Stimulated activated CD4-positive, alpha-beta T cell treated with anti-CD3 and anti-CD28 coated beads, Interleukin-1b, Interleukin-23, amount 100 ng/mL, for 24 hours (primary cell): ENCODE measurements around the gene GNB1.
"Not testable (repeated sequence)": the region's sequence is repeated elsewhere in the genome, so short reads cannot be mapped to it uniquely, and the experiment has no call there.

Source experiments
- DNase-seq, 4 experiments: peaks; one replicate each; pipeline ENCODE4 v3.0.0-alpha.2; 2020; ENCODE audit warnings: low read depth in 4 of 4, low spot score in 1 of 4

GNB1 gene

GRCh38 chr1:1890506-1891348 is at the start of gene GNB1:
TSS of gene GNB1 (minus strand) at chr1:1891087. CDS start at chr1:1825453, 65,634 bp downstream.
- peak; percentile 71 to 80 (median 74) for DNase-seq

GRCh38 chr1:1940123-1940425 is 49.2 kb upstream of the GNB1 start:
- DNase-seq: no peak

- no peak for DNase-seq
Observed at GRCh38 chr1:1939296-1940122, 48.6 kb upstream of the GNB1 start.

- no peak for DNase-seq
Observed at GRCh38 chr1:1938613-1939295, 47.9 kb upstream of the GNB1 start.

GRCh38 chr1:1938276-1938573 is 47.3 kb upstream of the GNB1 start:
- no peak for DNase-seq

- DNase-seq: no peak
Observed at GRCh38 chr1:1937549-1938275, 46.8 kb upstream of the GNB1 start.

GRCh38 chr1:1937061-1937460 is 46.2 kb upstream of the GNB1 start:
- DNase-seq: no peak

GRCh38 chr1:1934848-1935247 is 44.0 kb upstream of the GNB1 start:
- not testable (repeated sequence) for DNase-seq

GRCh38 chr1:1929639-1930545 is 39.0 kb upstream of the GNB1 start:
- DNase-seq: no peak

- DNase-seq: no peak
Observed at GRCh38 chr1:1929102-1929638, 38.3 kb upstream of the GNB1 start.

- DNase-seq: no peak
Observed at GRCh38 chr1:1928231-1929101, 37.6 kb upstream of the GNB1 start.

GRCh38 chr1:1927751-1928150 is 36.9 kb upstream of the GNB1 start:
- no peak for DNase-seq

GRCh38 chr1:1926886-1927660 is 36.2 kb upstream of the GNB1 start:
- no peak for DNase-seq

- DNase-seq: no peak
Observed at GRCh38 chr1:1926346-1926811, 35.5 kb upstream of the GNB1 start.

- no peak for DNase-seq
Observed at GRCh38 chr1:1925437-1926345, 34.8 kb upstream of the GNB1 start.

- no peak for DNase-seq
Observed at GRCh38 chr1:1924849-1925248, 34.0 kb upstream of the GNB1 start.

GRCh38 chr1:1924386-1924785 is 33.5 kb upstream of the GNB1 start:
- no peak for DNase-seq
